ENCODE results near the gene FOXO3.
A peak's percentile ranks its signal among the peaks of the same experiment; 100 is the strongest.
"Not testable (repeated sequence)": the region's sequence is repeated elsewhere in the genome, so short reads cannot be mapped to it uniquely, and the experiment has no call there.

The FOXO3 gene

DNA sequence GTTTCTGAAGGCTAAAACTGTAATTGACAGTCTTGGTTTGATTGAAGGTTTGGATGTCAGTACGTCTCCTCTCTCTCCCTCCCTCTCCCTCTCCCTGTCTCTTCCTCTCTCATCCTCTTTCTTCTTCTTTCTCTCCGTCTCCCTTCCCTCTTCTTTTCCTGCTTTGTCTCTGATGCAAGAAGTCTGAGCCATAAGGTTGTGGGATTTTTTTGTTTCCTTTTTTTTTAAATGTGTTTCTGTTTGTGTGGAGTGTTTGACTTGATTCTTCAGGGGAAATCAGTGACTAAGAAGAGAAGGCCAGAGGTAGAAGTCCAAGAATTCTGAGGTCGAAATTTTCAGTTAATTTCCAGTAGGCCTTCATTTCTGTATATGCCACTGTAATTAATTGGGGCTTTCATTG is 111.9 kb downstream of the FOXO3 start:
- Histone ChIP-seq H3K4me3 (no peak overlapping the region), H3K27ac (peak overlapping the region in 5 of 21 experiments; percentile 21 to 30 (median 24))

DNA sequence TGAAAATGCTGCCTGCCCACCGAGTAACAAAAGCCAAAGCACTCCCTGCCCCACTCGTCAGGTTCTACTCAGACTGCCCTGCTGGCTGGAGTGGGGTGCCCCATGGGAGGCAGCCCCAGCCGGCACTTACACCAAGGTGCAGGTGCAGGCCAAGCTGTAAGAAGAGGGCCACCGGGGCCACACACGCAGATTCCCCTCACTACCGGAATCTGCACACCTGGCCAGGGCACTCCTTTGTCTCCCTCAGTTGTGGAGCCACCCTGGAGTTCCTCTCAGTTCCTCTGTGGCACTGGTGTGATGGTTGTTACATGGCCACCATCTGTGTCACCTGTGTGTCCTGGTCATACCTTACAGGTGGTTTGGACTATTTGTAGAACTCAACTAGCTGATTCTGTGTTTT is 112.4 kb downstream of the FOXO3 start:
- Histone ChIP-seq H3K4me3 (no peak overlapping the region), H3K27ac (peak overlapping the region in 5 of 21 experiments; percentile 21 to 30 (median 24))

DNA sequence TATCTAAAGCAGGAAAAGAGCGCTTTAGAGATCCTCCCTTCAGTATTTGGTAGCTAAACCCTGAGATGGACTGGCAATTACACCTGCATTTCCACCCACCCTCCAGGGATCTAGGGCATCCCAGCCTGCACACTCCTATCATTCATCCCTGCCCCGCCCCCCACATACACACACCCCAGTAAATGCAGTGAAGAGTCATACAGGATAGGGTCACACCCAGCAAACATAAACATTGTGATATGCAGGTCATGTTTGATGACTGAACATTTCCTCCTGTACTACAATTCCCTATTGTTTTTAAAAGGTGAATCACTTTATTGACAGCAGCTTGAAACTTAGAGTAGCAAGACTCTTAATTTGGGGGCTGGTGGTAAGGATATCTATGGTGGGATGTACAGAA is 112.9 kb downstream of the FOXO3 start:
- Histone ChIP-seq H3K4me3 (no peak overlapping the region), H3K27ac (peak overlapping the region in 2 of 21 experiments; percentile 14 to 24)

DNA sequence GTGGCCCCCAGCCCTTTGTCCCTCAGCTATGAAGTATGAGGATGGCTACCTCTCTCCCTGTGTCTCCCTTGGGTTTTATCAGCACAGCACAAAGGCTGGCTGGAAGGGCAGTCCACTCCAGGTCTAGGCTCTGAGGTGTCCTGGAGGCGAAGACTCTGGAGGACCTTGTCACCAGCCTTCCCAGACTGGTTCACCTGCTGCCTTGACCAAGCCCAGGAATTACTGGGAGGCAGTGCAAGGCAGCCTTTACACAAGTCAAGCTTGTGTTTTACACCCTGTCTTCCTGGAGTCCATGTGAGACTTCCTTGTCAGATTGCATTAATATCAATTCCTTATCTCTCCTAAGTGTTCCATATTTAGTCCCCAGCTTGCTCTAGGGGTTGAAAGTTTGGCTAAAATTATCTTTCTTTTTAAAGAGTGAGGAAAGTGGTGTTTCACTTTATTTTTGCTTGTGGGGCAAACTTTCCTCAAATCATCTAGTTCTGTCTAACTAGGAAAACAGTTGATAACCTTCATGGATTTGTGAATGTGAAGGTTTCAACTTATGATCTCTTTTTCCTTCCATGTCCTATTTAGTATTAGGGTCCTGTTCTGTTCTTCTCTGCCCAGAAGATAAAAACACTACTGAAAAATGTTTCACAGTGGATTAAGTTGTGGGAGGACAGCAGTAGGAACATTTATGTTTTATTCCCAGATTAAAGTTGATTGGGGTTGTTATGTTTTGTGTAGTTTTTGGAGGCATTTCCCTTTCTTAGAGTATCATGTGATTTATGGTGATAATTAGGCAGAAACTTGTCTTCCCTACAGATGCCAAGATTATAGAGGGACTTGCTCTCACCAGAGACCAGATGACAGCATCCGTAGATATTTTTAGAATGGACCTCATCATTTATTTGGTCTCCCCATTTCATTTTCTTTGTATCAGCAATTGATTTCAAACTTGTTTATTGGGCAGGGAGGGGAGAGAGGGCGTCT is 114.8 kb downstream of the FOXO3 start:
- no peak overlapping the region for H3K4me3 ChIP-seq
- H3K27ac ChIP-seq = peak overlapping the region in 6 of 21 experiments; percentile 10 to 43 (median 16)

DNA sequence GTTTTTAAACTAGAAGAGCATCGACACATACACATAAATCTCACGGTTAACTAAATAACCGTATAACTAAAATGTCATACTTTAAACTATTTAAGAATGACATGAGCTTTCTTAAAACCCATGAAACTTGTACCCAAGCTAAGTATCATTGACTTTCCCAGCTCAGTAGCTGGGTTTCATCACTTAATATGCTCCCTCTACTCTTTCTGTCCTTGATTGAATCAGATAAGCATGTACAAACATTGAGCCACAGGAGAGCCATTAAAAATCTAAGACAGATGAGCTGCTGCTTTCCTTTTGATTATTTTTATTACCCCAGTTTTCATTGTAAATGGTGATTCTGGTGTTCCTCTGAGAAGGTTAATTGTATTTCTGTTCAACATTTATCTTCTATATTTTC is 115.8 kb downstream of the FOXO3 start:
- H3K27ac ChIP-seq = peak overlapping the region in 2 of 21 experiments; percentile 21 to 43
- no peak overlapping the region for H3K4me3 ChIP-seq

DNA sequence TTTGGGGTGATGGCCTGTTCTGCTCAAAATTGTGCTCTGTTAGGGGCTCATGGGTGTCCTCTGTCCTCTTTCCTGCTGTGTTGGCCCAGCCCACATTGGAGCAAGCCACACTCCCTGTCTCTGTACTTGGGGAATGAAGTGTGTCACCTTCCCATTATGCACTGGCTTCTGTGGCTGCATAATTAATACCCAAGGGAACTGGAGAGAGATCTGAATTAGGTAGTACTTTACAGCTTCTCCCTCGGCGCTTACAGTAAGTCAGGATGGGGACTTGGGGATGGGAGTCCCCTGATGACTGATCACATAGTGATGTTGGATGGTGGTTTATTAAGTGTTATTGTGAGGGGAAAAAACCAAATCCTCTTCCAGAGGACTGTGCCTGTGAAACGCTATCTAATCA is 116.6 kb downstream of the FOXO3 start:
- H3K4me3 ChIP-seq = no peak overlapping the region
- no peak overlapping the region for H3K27ac ChIP-seq

DNA sequence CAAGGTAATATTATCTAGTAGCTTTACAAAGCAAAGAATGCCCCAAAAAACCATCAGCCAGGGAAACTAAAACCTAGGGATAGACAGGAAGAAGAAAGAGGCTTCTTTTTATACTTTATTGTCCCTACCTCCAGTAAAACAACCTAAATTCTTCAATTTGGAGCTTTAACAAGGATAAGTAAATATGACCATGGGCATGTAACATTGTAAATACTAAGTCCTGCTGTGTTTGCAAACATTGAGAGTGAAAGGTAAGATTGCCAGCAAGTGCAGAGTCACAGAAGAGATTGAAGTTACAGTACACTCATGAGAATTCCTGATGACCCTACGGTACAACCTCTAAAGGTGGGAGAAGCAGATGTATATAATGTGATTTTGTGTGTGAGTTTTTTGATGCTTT is 117.2 kb downstream of the FOXO3 start:
- Histone ChIP-seq H3K4me3 (no peak overlapping the region), H3K27ac (no peak overlapping the region)

DNA sequence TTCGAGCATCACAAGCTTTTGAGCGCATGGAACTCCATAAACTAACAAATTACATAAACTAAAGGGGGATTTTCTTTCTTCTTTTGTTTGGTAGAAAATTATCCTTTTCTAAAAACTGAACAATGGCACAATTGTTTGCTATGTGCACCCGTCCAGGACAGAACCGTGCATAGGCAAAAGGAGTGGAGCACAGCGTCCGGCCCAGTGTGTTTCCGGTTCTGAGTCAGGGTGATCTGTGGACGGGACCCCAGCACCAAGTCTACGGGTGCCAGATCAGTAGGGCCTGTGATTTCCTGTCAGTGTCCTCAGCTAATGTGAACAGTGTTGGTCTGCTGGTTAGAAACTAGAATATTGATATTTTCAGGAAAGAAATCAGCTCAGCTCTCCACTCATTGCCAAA is 119.6 kb downstream of the FOXO3 start:
- H3K4me3 ChIP-seq, H3K27ac ChIP-seq: not testable (repeated sequence)

DNA sequence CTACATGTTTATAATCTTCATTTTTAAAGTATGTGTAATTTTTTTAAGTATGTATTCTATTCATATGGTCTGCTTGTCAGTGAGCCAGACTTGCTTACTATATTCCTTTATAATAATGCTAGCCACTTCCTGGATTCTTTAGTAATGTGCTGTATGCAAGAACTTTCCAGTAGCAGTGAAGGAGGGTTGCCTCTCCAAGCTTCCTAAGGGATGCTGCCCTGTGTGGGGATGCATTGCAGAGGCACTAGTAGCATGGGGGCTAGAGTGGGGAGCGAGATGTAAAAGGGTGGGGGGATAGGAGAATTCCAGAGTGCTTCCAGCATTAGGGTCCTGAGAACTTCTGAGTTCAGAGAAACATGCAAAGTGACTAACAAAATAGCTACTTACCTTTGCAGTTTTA is 121.0 kb downstream of the FOXO3 start:
- H3K4me3 ChIP-seq, H3K27ac ChIP-seq: not testable (repeated sequence)

DNA sequence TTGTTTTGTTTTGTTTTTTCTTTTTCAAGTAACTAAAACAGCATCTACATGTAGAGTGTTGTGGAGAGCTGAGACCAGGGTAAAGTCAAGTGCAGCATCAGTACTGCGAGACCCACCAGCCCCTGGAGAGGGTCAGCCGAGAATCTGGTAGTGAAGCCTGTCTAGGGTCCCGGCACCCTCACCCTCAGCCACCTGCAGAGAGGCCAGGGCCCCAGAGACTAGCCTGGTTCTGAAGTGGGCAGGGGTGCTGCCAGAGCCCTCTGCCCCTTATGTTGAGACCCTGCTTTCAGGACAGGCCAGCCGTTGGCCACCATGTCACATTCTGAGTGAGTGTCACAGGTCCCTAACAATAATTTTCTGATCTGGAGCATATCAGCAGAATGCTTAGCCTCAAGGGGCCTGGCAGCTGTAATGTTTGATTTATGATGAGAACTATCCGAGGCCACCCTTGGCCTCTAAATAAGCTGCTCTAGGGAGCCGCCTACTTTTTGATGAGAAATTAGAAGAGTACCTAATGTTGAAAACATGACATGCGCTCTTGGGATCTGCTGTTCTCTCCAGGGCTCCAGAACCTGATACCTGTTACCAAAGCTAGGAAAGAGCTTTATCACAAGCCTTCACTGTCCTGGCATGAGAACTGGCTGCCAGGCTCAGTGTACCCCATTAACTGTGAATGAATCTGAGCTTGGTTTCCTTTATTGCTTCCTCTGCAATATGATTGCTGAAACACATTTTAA is 121.8 kb downstream of the FOXO3 start:
- not testable (repeated sequence) for H3K4me3 ChIP-seq, H3K27ac ChIP-seq

DNA sequence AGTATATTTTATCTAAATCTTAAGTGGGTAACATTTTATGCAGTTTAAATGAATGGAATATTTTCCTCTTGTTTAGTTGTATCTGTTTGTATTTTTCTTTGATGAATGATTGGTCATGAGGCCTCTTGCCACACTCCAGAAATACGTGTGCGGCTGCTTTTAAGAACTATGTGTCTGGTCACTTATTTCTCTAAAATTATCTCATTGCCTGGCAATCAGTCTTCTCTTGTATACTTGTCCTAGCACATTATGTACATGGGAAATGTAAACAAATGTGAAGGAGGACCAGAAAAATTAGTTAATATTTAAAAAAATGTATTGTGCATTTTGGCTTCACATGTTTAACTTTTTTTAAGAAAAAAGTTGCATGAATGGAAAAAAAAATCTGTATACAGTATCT is 123.3 kb downstream of the FOXO3 start:
- not testable (repeated sequence) for H3K4me3 ChIP-seq

DNA sequence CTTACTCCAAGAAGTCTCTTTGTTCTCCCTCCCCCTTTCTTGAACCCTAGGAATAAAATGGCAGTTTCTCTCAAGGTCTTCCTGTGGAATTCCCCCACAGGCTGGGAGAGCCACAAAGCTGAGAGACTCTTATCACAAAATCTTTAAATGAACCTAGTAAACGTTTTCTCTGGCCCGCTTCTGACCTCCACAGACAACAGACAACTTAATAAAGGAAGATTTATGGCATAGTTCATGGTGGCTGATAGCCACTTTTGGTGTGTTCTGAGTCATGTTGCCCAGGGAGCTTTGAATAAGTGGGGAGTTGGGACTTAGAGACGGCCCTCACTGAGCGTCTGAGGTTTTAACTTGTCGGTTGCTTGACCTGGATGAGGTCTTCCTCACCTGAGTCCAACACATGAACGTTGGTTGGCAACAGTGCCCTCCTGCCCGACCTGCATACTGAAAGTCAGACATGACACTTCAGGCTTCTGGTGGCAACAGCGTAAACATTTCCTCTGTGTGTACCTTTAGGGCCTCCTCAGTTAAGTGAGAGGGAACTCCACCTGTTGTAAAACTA is 124.1 kb downstream of the FOXO3 start:
- no peak overlapping the region for H3K27ac ChIP-seq

More for the DNA sequence above, 123.3 kb downstream of the FOXO3 start:
- not testable (repeated sequence) for H3K27ac ChIP-seq

DNA sequence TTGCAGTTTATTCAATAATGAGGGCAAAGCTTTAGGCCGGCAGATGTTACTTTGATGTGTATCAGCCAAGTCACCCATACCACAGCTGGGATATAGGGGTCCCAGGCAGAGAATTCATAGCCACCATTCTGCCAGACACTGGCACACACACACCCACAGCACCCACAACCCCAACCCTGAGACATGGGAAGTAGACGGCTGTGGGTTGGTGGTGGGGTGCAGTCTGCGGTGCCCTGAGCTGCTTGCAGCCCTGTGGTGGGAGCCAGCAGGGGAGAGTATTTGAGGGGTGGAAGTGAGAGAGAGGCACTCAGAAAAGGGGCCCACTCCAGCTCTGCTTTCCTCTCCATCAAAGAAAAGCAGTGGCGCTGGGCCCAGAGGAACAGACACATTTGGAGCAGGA is 125.3 kb downstream of the FOXO3 start:
- Histone ChIP-seq H3K27ac (no peak overlapping the region), H3K4me3 (no peak overlapping the region)

More for the DNA sequence above, 124.1 kb downstream of the FOXO3 start:
- no peak overlapping the region for H3K4me3 ChIP-seq

DNA sequence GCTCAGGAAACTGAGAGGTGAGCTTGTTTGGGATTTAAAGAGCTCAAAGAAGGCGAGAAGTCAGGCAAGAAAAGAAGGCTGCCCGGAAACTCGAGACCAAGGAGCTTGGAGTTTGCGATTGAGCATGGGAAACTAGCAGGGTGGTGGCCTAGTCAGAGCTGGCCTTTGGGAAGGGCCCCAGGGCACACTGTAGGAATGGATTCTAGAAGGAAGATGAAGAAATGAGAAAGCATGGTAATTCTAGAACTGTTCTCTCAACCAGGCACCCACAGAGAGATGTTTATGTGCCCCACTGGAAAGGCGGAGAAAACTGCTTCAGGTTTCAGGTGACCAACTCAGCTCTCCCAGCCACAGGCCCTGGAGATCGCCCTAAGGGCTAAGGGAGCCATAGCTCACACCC is 126.2 kb downstream of the FOXO3 start:
- Histone ChIP-seq H3K27ac (no peak overlapping the region), H3K4me3 (no peak overlapping the region)

DNA sequence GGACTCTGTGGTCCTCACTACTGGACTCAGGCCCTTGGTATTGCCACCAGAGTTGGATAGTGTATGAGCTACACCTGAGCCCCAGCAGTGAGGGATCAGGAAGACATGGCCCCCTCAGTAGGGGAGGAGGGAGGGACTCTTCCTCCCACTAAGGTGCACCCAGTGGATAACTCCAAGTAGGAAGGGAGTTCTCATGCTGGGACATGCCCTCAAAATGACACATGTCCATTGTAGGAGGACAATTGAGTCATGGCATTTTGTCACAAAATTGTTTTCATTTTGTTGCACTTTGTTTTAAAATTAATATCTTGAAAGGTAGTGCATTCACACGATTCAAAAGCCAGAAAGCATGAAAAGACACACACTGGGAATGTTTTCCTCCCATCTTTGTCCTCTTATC is 127.2 kb downstream of the FOXO3 start:
- Histone ChIP-seq H3K27ac (no peak overlapping the region), H3K4me3 (no peak overlapping the region)

DNA sequence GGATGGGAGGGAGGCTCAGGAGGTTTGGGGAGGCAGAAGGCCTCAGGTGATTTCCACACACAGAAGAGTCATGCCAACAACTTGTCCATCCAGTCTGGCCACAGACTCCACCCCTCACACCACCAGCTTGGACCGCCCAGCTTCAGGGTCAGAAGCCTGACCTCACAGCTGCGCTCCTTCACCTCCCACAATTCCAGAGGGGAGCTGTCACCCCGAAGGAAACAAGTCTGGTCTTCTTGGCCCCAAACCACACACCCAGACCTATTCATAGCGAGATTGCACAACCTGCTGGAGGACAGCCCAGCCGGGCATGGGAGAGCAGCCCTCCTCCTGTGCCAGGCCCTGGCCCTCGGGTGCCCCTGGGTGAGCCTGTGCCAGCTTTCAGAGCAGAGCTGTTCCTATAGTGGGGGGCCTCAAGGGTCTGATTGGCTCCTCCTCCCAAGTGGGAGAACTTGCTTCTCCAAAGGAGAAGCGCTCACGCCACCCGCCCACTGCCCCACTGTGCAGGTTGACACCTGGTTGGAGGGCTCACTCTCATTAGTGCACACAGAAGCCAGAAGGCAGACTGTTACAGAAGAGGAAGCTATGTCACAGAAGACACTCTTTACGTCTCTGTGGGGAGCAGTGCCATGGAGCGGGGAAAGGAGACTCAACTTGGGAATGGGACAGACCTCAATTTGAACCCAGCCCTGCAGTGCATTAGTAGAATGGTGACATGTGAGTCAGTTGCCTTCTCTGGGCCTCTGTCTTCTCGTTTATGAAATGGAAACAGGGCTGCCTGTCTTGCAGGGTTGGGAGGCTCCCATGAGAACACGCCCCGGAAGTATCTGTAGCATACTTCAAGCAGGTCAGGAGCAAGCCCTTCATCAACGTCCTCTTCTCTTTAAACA is 128.8 kb downstream of the FOXO3 start:
- no peak overlapping the region for H3K4me3 ChIP-seq
- H3K27ac ChIP-seq = peak overlapping the region in 16 of 21 experiments; percentile 8 to 74 (median 54)

DNA sequence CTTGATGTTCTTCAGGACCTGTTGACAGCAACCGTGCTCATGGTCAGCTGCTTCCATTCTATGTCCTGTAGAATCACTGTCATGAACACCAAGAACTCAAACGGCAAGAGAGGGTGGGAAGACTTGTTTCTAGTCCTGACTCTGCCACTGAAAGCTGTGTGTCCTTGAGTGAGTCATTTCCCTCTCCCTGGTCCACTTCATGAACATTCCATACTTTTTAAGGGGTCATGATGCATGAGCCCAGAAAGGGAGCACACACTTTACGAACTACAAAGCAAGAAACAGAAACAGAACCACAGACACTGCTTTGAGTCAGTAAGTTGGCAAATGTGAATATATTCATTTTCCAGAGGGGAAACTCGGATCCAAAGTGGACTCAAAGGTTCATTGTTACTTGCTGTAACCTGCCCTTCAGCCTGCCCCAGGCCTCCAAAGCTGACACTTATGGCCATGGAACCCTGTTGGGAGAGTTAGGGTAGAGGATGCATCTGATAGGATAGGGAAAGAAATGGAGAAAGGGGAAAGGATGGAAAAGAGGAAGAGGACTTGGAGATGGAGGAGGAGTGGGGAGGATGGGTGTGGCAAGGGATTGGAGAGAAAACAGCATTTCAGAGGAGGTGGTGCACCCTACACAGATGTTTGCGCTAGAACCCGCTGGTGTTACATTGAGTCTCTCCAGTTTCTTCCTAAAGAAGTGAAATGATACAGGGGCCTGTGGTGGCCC is 129.8 kb downstream of the FOXO3 start:
- Histone ChIP-seq H3K4me3 (no peak overlapping the region), H3K27ac (peak overlapping the region in 5 of 21 experiments; percentile 11 to 73 (median 13))

DNA sequence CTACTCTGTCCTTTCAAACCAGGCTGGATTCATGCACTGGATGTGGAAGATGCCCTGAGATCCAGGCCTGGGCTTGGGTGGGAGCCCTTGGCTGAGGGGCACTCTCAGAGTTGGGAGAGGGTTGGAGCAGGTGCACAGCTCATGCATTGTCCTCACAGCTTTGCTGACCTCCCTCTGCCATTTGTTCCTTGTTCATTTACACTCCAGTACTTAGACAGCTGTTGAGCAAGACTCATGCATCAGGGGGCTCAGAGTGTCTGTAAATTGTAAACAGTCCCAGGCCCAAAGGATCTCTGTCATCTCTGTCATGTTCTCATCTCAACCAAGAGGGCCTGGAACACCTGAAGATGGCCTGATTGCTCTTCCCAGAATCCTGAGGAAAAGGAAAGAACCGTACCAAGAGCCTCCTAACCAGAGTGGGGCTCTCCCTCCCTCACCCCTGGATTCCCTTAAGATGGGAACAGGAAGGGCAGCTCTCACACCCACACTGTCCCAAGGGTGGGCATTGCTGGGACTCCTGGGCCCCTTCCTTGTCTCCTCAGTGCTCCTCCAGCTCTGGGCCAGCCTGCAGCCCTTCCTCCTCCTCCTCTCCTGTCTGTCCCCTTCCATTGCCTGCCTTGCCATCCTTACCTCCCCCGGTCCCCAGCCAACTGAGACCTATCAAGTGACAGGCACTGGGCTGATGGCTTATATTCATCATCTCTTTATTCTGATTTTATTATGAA is 132.9 kb downstream of the FOXO3 start:
- no peak overlapping the region for H3K27ac ChIP-seq
- no peak overlapping the region for H3K4me3 ChIP-seq
